ENCODE measurements around the gene NNT. TPM values are rescaled to one million over a fixed set of nuclear protein-coding genes. Genes with fewer than 3 reads are reported as not detected.
"Not testable (repeated sequence)": the region's sequence is repeated elsewhere in the genome, so short reads cannot be mapped to it uniquely, and the experiment has no call there.

The NNT gene
- total RNA-seq, 1 experiment from 2014 or later, result 71.6 TPM

DNA sequence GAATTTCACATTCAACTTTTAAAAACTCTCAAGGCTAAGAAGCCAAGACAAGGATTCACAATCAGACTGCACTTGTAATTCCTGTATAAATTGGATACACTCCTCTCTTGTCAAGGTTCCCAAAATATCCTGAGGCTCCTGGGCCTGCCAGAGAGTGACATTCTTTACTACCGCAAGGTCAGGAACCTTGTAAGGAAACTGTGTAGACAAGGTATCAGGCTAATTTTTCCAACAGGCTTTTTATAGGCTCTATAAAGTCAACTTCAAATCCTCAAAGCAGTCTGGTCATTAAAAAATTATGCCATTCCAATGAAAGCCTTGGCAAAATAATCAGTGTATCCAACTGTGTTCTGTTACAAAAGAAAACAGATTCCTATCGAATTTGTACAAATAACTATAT is 30.6 kb upstream of the NNT start:
- Histone ChIP-seq H3K4me3 (ENCODE audit: low read depth, low read length, poor library complexity, severe bottlenecking) (no peak overlapping the region), H3K27ac (ENCODE audit: low read depth, low read length, poor library complexity, severe bottlenecking) (no peak overlapping the region), H3K4me1 (ENCODE audit: insufficient read depth, low read length, poor library complexity, severe bottlenecking) (no peaks in the 10 kb centered on the region), H3K36me3 (ENCODE audit: insufficient read depth, low read length, poor library complexity, severe bottlenecking) (no peaks in the 10 kb centered on the region), H3K27me3 (replicated peaks; ENCODE audit: insufficient read depth, low read depth, low read length, poor library complexity) (no peaks in the 10 kb centered on the region), H3K9me3 (ENCODE audit: low read depth, low read length, poor library complexity, severe bottlenecking) (no peaks in the 10 kb centered on the region)
- TF ChIP-seq, protein P1, sequence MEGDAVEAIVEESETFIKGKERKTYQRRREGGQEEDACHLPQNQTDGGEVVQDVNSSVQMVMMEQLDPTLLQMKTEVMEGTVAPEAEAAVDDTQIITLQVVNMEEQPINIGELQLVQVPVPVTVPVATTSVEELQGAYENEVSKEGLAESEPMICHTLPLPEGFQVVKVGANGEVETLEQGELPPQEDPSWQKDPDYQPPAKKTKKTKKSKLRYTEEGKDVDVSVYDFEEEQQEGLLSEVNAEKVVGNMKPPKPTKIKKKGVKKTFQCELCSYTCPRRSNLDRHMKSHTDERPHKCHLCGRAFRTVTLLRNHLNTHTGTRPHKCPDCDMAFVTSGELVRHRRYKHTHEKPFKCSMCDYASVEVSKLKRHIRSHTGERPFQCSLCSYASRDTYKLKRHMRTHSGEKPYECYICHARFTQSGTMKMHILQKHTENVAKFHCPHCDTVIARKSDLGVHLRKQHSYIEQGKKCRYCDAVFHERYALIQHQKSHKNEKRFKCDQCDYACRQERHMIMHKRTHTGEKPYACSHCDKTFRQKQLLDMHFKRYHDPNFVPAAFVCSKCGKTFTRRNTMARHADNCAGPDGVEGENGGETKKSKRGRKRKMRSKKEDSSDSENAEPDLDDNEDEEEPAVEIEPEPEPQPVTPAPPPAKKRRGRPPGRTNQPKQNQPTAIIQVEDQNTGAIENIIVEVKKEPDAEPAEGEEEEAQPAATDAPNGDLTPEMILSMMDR (conservative IDR thresholded peaks at IDR 0.05; ENCODE audit: low read depth, low read length), result no peak
- no peak for TF ChIP-seq EZH2 (IDR thresholded peaks at IDR 0.05; ENCODE audit: borderline replicate concordance, low read depth, low read length, poor library complexity, severe bottlenecking)
- POLR2A ChIA-PET (ENCODE audit: low non-redundant PET), result no interaction called here
- no TSS peak for BruUV-seq (replicated peaks)
- no peak for DNase-seq (ENCODE audit: low spot score)
- intact Hi-C loops (cut with micrococcal nuclease; ENCODE audit: unreplicated experiment), result no loop called here
- CTCF ChIA-PET, result no interaction called here

- Histone ChIP-seq H3K4me1 (ENCODE audit: insufficient read depth, low read length, poor library complexity, severe bottlenecking) (no peaks in the 10 kb centered on the region), H3K27me3 (replicated peaks; ENCODE audit: insufficient read depth, low read depth, low read length, poor library complexity) (no peaks in the 10 kb centered on the region), H3K36me3 (ENCODE audit: insufficient read depth, low read length, poor library complexity, severe bottlenecking) (no peaks in the 10 kb centered on the region), H3K4me3 (ENCODE audit: low read depth, low read length, poor library complexity, severe bottlenecking) (no peak overlapping the region), H3K27ac (ENCODE audit: low read depth, low read length, poor library complexity, severe bottlenecking) (no peak overlapping the region), H3K9me3 (ENCODE audit: low read depth, low read length, poor library complexity, severe bottlenecking) (no peaks in the 10 kb centered on the region)
- BruUV-seq (replicated peaks), result no TSS peak
- DNase-seq (ENCODE audit: low spot score), result no peak
- ChIA-PET POLR2A (ENCODE audit: low non-redundant PET) (no interaction called here), CTCF (no interaction called here)
- intact Hi-C loops (cut with micrococcal nuclease; ENCODE audit: unreplicated experiment), result no loop called here
- TF ChIP-seq, protein P1 (conservative IDR thresholded peaks at IDR 0.05; ENCODE audit: low read depth, low read length), result no peak
- TF ChIP-seq EZH2 (IDR thresholded peaks at IDR 0.05; ENCODE audit: borderline replicate concordance, low read depth, low read length, poor library complexity, severe bottlenecking), result no peak
These were observed 29.9 kb upstream of the NNT start for GRCh38 chr5:43573058-43573457.

DNA sequence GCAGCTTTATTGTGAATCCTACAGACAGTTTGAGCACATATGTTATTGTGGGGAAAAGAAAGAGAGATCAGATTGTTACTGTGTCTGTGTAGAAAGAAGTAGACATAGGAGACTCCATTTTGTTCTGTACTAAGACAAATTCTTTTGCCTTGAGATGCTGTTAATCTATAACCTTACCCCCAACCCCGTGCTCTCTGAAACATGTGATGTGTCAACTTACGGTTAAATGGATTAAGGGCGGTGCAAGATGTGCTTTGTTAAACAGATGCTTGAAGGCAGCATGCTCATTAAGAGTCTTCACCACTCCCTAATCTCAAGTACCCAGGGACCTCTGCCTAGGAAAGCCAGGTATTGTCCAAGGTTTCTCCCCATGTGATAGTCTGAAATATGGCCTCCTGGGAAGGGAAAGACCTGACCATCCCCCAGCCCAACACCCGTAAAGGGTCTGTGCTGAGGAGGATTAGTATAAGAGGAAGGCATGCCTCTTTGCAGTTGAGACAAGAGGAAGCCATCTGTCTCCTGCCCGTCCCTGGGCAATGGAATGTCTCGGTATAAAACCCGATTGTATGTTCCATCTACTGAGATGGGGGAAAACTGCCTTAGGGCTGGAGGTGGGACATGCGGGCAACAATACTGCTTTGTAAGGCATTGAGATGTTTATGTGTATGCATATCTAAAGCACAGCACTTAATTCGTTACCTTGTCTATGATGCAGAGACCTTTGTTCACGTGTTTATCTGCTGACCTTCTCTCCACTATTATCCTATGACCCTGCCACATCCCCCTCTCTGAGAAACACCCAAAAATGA is 22.4 kb upstream of the NNT start:
- H3K4me3 ChIP-seq (ENCODE audit: low read depth, low read length, poor library complexity, severe bottlenecking); H3K27me3 ChIP-seq (replicated peaks; ENCODE audit: insufficient read depth, low read depth, low read length, poor library complexity); POLR2A ChIA-PET (ENCODE audit: low non-redundant PET); CTCF ChIA-PET; BruUV-seq (replicated peaks); DNase-seq (ENCODE audit: low spot score); H3K36me3 ChIP-seq (ENCODE audit: insufficient read depth, low read length, poor library complexity, severe bottlenecking); H3K4me1 ChIP-seq (ENCODE audit: insufficient read depth, low read length, poor library complexity, severe bottlenecking); intact Hi-C loops (cut with micrococcal nuclease; ENCODE audit: unreplicated experiment); H3K27ac ChIP-seq (ENCODE audit: low read depth, low read length, poor library complexity, severe bottlenecking); H3K9me3 ChIP-seq (ENCODE audit: low read depth, low read length, poor library complexity, severe bottlenecking): not testable (repeated sequence)

DNA sequence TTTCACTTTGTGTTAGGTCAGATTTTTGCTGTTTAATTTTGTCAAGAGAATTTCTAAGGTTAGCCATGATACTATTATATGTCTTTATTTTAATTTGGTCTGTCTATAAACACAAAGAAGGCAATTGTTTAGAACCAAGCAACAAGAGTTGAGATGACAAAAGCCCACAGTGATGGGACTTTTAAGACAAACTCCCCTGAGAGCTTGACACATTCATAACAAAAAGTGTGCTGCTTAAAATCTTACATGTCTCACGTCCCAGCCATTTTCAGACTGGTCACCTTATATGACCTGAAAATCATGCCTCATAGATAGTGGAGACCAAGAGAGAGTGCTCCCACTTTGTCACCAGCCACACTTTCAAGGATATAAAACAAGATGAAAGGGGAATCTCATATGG is 21.6 kb upstream of the NNT start:
- DNase-seq (ENCODE audit: low spot score), result no peak
- ChIA-PET CTCF (no interaction called here), POLR2A (ENCODE audit: low non-redundant PET) (no interaction called here)
- Histone ChIP-seq H3K4me3 (ENCODE audit: low read depth, low read length, poor library complexity, severe bottlenecking) (no peak overlapping the region), H3K4me1 (ENCODE audit: insufficient read depth, low read length, poor library complexity, severe bottlenecking) (no peaks in the 10 kb centered on the region), H3K27ac (ENCODE audit: low read depth, low read length, poor library complexity, severe bottlenecking) (no peak overlapping the region), H3K27me3 (replicated peaks; ENCODE audit: insufficient read depth, low read depth, low read length, poor library complexity) (no peaks in the 10 kb centered on the region), H3K9me3 (ENCODE audit: low read depth, low read length, poor library complexity, severe bottlenecking) (no peaks in the 10 kb centered on the region), H3K36me3 (ENCODE audit: insufficient read depth, low read length, poor library complexity, severe bottlenecking) (no peaks in the 10 kb centered on the region)
- intact Hi-C loops (cut with micrococcal nuclease; ENCODE audit: unreplicated experiment), result no loop called here
- BruUV-seq (replicated peaks), result no TSS peak
- TF ChIP-seq, protein P1 (conservative IDR thresholded peaks at IDR 0.05; ENCODE audit: low read depth, low read length), result no peak
- no peak for TF ChIP-seq EZH2 (IDR thresholded peaks at IDR 0.05; ENCODE audit: borderline replicate concordance, low read depth, low read length, poor library complexity, severe bottlenecking)

All from A673 (cell line).